H1 (cell line): ENCODE measurements around the gene KCNN4. TPM values are rescaled to one million over a fixed set of nuclear protein-coding genes. Genes with fewer than 3 reads are reported as not detected.

Experiments used
- HDAC6 ChIP-seq: IDR thresholded peaks from one replicate; pipeline ENCODE4 v1.7.1; 2012; ENCODE audit warnings: low read depth, mild to moderate bottlenecking, inconsistent platforms, low read length, moderate library complexity
- KDM4A ChIP-seq: IDR thresholded peaks from one replicate; pipeline ENCODE4 v1.7.1; 2012; ENCODE audit warnings: low read depth, mild to moderate bottlenecking, moderate library complexity, low read length, inconsistent platforms; ENCODE audit not compliant: severe bottlenecking
- polyA plus RNA-seq, 7 experiments: library from polyadenylated mRNA; depleted of rRNA in 3 of 7; stranded (reverse) in 5 of 7; unstranded in 2 of 7; fragments of >200 nt in 5 of 7; fragments of 200-250 nt in 2 of 7; gene quantifications; 1 replicate in 5 of 7; 2 replicates in 1 of 7; 4 replicates in 1 of 7; pipeline versions ENCODE4 v1.2.1 to v1.2.3, GENCODE V29; 2011 to 2013; ENCODE audit warnings: missing spikeins in 2 of 7, mixed read lengths in 2 of 7
- total RNA-seq: library from RNA; stranded (reverse); fragmentation: NEBNext Ultra II Directional; extraction: Animal tissue kit (Norgen Biotek cat#: 25700); gene quantifications from 2 replicates; pipeline ENCODE4 v1.2.1, GENCODE V29; 2021

The KCNN4 gene
- total and polyA plus RNA-seq, 2 of the 8 experiments (the other 6 are each of a cell fraction or from before 2014, with no cell fraction given): 0.78 to 1.5 TPM

DNA sequence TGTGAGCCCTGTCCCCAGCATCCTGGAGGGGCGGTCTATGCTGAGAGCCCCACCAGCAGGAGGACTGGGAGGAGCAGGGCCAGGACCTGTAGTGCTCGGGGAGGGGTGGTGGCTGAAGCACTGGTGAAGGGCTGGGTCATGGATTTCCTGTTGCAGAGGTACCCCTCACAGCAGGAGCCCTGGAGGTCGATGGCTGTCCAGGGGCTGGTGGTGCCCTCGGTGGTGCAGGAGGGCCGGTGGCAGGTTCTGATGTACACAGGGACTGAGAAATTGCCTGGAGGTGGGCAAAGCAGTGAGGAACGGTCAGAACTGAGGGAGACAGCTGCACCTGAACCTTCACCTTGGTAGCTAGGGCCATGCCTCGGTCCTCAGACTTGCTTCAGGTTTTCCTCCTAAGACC lies 16.8 kb upstream of the KCNN4 start (continued):
- TF ChIP-seq KDM4A (no peak), HDAC6 (no peak)
